Kidney epithelial cell (primary cell): ENCODE measurements around the gene SP4. TPM values are rescaled to one million over a fixed set of nuclear protein-coding genes. Genes with fewer than 3 reads are reported as not detected.

Experiments used
- DNase-seq: peaks from one replicate; pipeline ENCODE4 v3.0.0-alpha.2; 2010; ENCODE audit warnings: low read depth
- H3K27me3 ChIP-seq: 2 replicates; pipeline ENCODE4 v1.6.0; 2011; ENCODE audit warnings: low read length; ENCODE audit not compliant: control insufficient read depth, insufficient read depth
- H3K36me3 ChIP-seq: 2 replicates; pipeline ENCODE4 v1.5.1; 2011; ENCODE audit warnings: low read length; ENCODE audit not compliant: control insufficient read depth, insufficient read depth
- H3K4me3 ChIP-seq: 2 replicates; pipeline ENCODE4 v1.5.1; 2011; ENCODE audit warnings: low read depth, mild to moderate bottlenecking, control low read depth, low read length
- total RNA-seq: library from RNA; depleted of rRNA; stranded (reverse); fragments of >200 nt; gene quantifications from 2 replicates; pipeline ENCODE4 v1.2.3, GENCODE V29; 2015
- TF ChIP-seq, protein P1 (sequence below): IDR thresholded peaks from 2 replicates; pipeline ENCODE4 v1.5.1; 2011; ENCODE audit warnings: mild to moderate bottlenecking, moderate library complexity, low read length, control low read depth, inconsistent platforms; ENCODE audit not compliant: insufficient read depth, poor library complexity, severe bottlenecking

Gene SP4
- total RNA-seq, 1 donor from 2014 or later = 14.2 TPM

DNA sequence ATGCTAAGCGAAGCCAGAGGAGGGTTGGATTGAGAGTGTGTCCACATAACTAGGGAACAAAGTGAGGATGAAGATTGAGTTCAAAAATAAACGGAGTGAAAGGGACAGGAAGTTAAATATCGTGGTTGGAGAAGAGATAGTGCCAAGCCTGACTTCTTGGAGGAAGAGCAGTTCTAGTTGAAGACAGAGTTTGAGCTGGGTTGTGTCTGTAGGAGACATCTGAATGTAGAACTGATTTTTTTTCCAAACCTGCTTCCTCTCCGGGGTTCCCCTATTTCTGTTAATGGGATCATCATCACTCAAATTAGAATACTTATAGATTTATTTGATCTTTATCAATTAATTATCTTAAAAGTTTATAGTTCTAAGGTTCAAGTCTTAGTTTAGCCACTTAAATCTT is 35.6 kb downstream of the SP4 start:
- TF ChIP-seq, protein P1, sequence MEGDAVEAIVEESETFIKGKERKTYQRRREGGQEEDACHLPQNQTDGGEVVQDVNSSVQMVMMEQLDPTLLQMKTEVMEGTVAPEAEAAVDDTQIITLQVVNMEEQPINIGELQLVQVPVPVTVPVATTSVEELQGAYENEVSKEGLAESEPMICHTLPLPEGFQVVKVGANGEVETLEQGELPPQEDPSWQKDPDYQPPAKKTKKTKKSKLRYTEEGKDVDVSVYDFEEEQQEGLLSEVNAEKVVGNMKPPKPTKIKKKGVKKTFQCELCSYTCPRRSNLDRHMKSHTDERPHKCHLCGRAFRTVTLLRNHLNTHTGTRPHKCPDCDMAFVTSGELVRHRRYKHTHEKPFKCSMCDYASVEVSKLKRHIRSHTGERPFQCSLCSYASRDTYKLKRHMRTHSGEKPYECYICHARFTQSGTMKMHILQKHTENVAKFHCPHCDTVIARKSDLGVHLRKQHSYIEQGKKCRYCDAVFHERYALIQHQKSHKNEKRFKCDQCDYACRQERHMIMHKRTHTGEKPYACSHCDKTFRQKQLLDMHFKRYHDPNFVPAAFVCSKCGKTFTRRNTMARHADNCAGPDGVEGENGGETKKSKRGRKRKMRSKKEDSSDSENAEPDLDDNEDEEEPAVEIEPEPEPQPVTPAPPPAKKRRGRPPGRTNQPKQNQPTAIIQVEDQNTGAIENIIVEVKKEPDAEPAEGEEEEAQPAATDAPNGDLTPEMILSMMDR = no peak
- no peaks in the 10 kb centered on the region for H3K27me3 ChIP-seq
- no peak for DNase-seq
- no peaks in the 10 kb centered on the region for H3K36me3 ChIP-seq
- H3K4me3 ChIP-seq = no peak overlapping the region

DNA sequence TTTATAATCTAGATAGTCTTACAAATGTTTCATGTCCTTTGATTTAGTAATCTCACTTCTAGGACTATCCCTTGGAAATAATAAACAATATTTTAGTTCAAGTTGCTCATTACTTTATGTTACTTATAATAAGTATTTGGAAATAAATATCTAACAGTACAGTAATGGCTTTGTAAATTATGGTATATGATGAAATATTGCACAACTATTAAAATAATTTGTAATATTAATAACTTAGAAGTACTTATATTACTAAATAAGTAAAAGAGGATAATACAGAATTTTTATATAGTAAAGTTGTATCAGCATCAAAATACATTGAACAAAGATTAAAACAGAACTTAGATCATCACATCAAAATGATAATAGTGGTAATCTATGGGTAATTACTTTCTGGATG is 41.1 kb downstream of the SP4 start:
- no peak for DNase-seq
- Histone ChIP-seq H3K4me3 (no peak overlapping the region), H3K36me3 (no peaks in the 10 kb centered on the region), H3K27me3 (no peaks in the 10 kb centered on the region)
- TF ChIP-seq, protein P1 = no peak

DNA sequence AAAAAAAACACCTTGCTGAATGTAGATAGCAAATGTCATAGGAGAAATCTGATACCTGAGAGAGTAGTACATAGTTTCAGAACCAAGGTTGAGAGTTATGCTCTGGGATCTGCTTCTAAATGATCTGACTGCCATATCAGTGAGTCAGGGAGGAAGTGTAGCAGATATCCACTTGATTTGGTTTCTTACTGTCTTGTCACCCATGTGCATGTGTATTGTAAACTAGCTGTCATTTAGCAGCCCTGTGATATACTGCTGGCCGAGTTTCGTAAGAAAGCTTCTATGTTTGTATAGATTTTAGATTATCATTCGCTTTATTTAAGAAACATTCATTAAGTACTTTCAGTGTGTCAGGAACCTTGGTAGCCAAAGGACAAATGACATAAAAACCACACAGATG is 42.0 kb downstream of the SP4 start:
- TF ChIP-seq, protein P1 = no peak
- H3K36me3 ChIP-seq = no peaks in the 10 kb centered on the region
- no peak overlapping the region for H3K4me3 ChIP-seq
- no peaks in the 10 kb centered on the region for H3K27me3 ChIP-seq
- no peak for DNase-seq

DNA sequence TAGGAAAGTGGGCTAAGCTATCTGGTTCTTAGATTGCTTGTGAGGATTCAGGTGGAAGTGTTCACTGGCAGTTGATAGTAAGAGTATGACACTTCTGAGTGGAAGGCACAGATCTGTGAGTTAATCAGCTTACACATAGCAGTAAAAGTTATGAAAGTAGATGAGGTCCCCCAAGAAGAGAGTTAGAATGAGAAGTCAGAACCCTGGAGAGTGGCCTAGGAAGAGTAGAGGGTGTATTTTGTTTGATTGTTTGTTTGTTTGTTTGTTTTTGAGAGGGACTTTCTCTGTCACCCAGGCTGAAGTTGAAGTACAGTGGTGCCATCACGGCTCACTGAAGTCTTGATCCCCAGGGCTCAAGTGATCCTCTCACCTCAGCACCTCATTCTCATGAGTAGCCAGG is 44.1 kb downstream of the SP4 start:
- Histone ChIP-seq H3K27me3 (no peaks in the 10 kb centered on the region), H3K36me3 (no peaks in the 10 kb centered on the region), H3K4me3 (no peak overlapping the region)
- TF ChIP-seq, protein P1 = no peak
- no peak for DNase-seq

DNA sequence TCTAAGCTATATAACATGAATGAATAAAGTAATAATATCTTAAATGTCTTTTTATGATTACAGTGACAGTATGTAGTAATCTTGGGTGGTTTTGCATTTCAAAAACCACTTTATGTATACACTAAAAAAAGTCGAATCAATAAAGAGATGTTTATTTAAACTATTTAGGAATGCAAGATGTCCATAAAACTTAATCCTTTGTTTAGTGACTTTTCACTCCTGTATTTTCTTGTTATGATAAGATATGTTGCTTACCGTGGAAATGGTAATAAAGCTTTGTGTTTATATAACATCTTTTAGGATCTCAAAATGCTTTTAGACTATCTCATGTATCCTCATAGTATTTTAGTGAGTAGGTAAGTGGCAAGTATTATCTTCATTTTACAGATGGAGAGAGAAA is 48.5 kb downstream of the SP4 start:
- H3K27me3 ChIP-seq = no peaks in the 10 kb centered on the region
- TF ChIP-seq, protein P1 = no peak
- H3K36me3 ChIP-seq = no peaks in the 10 kb centered on the region
- no peak overlapping the region for H3K4me3 ChIP-seq
- no peak for DNase-seq

DNA sequence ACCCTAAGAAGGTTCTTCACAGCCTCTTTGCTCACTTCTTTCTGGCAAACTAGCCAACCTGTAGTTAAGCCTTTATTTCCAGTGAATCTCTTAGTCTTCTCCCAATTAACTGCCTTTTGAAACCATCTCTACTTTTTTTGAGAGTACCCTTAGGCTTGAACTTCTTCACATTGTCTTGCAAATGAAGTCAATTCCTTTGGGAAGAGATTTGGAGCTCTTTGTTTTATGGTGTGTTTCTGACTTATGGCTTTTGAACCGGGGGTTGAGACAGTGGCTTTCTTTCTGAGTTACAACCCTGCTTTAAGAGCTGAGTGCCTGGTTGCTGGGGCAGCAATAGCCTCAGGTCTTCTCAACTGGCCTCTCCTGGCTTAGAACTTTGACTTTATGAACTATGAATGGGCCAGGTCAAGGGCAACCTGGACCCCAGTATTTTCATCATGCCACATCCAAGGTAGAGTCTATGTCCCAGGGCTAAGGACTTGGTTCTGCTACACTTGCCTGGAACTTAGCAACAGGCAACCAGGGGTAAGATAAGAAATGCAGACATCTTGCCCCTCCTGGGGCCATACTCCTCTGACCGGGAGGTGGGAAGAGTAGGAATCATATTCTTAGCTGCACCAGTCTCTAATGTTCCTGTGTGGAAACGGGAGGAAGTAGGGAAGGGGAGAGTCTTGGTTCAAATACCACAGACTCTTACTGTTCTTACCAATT is 53.0 kb downstream of the SP4 start:
- Histone ChIP-seq H3K4me3 (no peak overlapping the region), H3K27me3 (no peaks in the 10 kb centered on the region), H3K36me3 (no peaks in the 10 kb centered on the region)
- TF ChIP-seq, protein P1 = no peak
- no peak for DNase-seq
